Measurements from ENCODE around the gene OCRL.
A peak's percentile ranks its signal among the peaks of the same experiment; 100 is the strongest.

- TF ChIP-seq TCF12 (IDR thresholded peaks at IDR 0.05) (peak; percentile 22; the same call in 1 of the 2 replicates), CTCF (IDR thresholded peaks at IDR 0.05) (no peak)
Measured at GRCh38 chrX:129495900-129496299, 44.2 kb upstream of the OCRL start.

All from SK-N-SH (cell line).